Inferior parietal cortex (tissue), 1 donor: ENCODE results near the gene NDUFS3.

ENCODE experiments used
- DNase-seq: peaks from one replicate; pipeline ENCODE4 v3.0.0-alpha.2; 2016; ENCODE audit errors: extremely low spot score

NDUFS3 gene

DNA sequence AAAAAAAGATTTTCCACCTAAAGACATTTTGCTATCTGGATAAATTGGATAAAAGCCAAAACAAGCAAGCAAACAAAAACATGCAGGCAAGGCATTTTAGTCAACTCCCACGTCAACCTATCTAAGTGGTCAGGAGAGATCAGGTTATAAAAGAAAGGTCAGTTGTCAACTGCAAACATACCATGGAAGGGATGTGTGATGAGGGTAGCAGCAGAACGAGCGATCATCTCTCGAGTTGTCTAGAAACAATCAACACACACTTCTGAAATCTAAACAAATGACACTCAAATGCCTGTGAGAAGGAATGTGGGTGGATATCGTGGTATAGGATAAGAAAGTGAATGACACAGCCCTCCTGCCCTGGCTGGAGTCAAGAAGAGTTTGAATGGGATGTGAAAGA, 52.6 kb downstream of the NDUFS3 start:
- no peak for DNase-seq
